Measurements from ENCODE around the gene PML. TPM values are rescaled to one million over a fixed set of nuclear protein-coding genes. Genes with fewer than 3 reads are reported as not detected.
"Not testable (repeated sequence)": the region's sequence is repeated elsewhere in the genome, so short reads cannot be mapped to it uniquely, and the experiment has no call there.

Gene PML
- total and polyA plus RNA-seq, 4 donors: 33.9 to 80.5 (median 60.8) TPM

DNA sequence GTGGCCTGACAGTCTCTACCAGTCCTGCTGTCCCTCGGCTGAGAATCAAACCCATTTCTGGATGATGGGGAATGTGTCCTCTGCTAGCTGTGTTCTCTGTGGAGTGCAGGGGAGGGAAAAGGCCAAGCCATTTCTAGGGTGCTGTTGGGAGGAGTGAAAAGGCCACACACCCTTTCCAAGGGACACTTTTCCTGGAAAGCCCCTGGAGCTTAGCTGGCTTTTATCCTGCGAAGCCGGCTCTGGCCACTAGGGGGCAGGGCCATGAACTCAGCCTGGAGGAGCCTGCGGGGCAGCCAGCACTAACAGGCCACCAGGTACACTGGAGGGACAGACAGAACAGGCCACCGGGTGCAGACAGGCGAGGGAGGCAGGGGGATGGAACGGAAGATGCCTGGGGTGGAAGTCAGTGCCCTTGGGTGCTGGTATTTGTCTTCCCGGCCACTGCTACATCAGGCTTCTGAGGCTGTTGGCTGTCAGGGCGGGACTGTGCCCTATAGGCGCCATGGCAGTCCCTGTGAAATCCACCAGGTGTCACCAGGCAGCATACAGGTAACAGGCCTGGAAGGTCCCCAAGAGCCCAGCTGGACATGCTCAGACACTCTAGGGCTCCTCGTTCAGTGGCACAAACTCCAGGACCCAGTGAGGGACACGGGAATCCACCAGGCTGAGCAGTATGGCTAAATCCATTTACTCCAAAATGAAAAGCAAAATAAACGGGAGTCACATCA, 71.3 kb downstream of the PML start:
- ATAC-seq (ENCODE audit: insufficient read depth, low FRiP score): peak; percentile 77
- H3K4me1 ChIP-seq (ENCODE audit: control insufficient read depth in 5 of 5, insufficient read depth in 5 of 5, low read length in 5 of 5); DNase-seq; H3K9me3 ChIP-seq (ENCODE audit: control insufficient read depth in 4 of 4, insufficient read depth in 3 of 4, low read length in 3 of 4); H3K9ac ChIP-seq (ENCODE audit: insufficient read depth in 1 of 2, low read length in 2 of 2); H3K4me3 ChIP-seq; H3K36me3 ChIP-seq (ENCODE audit: control insufficient read depth in 4 of 4, insufficient read depth in 4 of 4, low read length in 4 of 4); H3K27me3 ChIP-seq (ENCODE audit: control insufficient read depth in 3 of 3, insufficient read depth in 3 of 3, low read length in 2 of 3); H3K27ac ChIP-seq (ENCODE audit: low read depth in 1 of 2, low read length in 1 of 2): not testable (repeated sequence)
- TF ChIP-seq, protein P1, sequence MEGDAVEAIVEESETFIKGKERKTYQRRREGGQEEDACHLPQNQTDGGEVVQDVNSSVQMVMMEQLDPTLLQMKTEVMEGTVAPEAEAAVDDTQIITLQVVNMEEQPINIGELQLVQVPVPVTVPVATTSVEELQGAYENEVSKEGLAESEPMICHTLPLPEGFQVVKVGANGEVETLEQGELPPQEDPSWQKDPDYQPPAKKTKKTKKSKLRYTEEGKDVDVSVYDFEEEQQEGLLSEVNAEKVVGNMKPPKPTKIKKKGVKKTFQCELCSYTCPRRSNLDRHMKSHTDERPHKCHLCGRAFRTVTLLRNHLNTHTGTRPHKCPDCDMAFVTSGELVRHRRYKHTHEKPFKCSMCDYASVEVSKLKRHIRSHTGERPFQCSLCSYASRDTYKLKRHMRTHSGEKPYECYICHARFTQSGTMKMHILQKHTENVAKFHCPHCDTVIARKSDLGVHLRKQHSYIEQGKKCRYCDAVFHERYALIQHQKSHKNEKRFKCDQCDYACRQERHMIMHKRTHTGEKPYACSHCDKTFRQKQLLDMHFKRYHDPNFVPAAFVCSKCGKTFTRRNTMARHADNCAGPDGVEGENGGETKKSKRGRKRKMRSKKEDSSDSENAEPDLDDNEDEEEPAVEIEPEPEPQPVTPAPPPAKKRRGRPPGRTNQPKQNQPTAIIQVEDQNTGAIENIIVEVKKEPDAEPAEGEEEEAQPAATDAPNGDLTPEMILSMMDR (IDR thresholded peaks at IDR 0.05; ENCODE audit: control extremely low read depth, extremely low read depth): peak; percentile 12
- 28 to 43% methylated on average over 5 to 7 of the region's 13 CpGs for WGBS, 2 donors

DNA sequence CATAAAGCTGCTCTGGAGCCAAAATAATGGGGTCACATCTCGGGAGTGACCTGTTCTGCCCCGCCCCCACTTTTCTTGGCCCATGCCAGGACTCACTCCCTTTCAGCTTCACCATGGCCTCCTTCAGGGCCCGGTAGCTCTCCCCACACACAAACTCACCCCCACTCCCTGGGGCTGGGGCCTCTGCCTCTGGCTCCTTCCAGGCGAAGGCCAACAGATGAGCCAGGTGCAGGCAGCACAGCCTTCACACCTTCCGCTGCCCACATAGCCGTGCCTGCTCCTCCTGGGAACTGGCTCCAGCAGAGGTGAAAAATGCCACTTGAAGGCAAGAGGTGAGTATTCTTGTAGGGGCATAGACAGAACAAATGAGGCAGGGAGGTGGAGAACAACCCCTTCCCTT, 77.1 kb downstream of the PML start:
- not testable (repeated sequence) for H3K27ac ChIP-seq (ENCODE audit: low read depth in 1 of 2, low read length in 1 of 2); H3K9ac ChIP-seq (ENCODE audit: insufficient read depth in 1 of 2, low read length in 2 of 2); H3K4me1 ChIP-seq (ENCODE audit: control insufficient read depth in 5 of 5, insufficient read depth in 5 of 5, low read length in 5 of 5); H3K27me3 ChIP-seq (ENCODE audit: control insufficient read depth in 3 of 3, insufficient read depth in 3 of 3, low read length in 2 of 3); ATAC-seq (ENCODE audit: insufficient read depth, low FRiP score); H3K4me3 ChIP-seq; DNase-seq; H3K9me3 ChIP-seq (ENCODE audit: control insufficient read depth in 4 of 4, insufficient read depth in 3 of 4, low read length in 3 of 4); H3K36me3 ChIP-seq (ENCODE audit: control insufficient read depth in 4 of 4, insufficient read depth in 4 of 4, low read length in 4 of 4)
- WGBS, 2 donors: 85 to 91% methylated on average over 4 of the region's 6 CpGs

DNA sequence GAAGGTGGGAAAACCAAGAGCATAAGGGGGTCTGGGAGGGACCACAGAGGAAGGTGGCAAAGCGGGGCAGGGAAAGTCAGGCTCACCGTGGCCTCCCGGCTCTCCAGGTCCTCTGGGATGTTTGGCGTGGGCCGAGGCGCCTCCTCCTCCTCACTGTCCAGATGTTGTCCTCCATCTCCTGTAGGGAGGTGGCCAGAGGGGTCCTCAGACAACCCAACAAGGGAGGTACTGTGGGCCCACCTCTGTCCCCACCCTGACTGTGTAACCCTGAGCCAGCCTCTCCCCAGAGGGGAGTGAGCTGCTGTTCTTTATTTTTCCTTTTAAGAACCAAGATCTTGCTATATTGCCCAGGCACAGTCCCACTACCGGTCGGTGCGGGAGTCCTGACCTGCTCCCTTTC, 77.6 kb downstream of the PML start:
- WGBS, 2 donors: 95% methylated on average over 2 of the region's 9 CpGs; no CpG with 5 or more reads in 1 of the 2 donors
- not testable (repeated sequence) for H3K9ac ChIP-seq (ENCODE audit: insufficient read depth in 1 of 2, low read length in 2 of 2); ATAC-seq (ENCODE audit: insufficient read depth, low FRiP score); DNase-seq; H3K9me3 ChIP-seq (ENCODE audit: control insufficient read depth in 4 of 4, insufficient read depth in 3 of 4, low read length in 3 of 4); H3K36me3 ChIP-seq (ENCODE audit: control insufficient read depth in 4 of 4, insufficient read depth in 4 of 4, low read length in 4 of 4); H3K27me3 ChIP-seq (ENCODE audit: control insufficient read depth in 3 of 3, insufficient read depth in 3 of 3, low read length in 2 of 3); H3K4me3 ChIP-seq; H3K4me1 ChIP-seq (ENCODE audit: control insufficient read depth in 5 of 5, insufficient read depth in 5 of 5, low read length in 5 of 5); H3K27ac ChIP-seq (ENCODE audit: low read depth in 1 of 2, low read length in 1 of 2)

DNA sequence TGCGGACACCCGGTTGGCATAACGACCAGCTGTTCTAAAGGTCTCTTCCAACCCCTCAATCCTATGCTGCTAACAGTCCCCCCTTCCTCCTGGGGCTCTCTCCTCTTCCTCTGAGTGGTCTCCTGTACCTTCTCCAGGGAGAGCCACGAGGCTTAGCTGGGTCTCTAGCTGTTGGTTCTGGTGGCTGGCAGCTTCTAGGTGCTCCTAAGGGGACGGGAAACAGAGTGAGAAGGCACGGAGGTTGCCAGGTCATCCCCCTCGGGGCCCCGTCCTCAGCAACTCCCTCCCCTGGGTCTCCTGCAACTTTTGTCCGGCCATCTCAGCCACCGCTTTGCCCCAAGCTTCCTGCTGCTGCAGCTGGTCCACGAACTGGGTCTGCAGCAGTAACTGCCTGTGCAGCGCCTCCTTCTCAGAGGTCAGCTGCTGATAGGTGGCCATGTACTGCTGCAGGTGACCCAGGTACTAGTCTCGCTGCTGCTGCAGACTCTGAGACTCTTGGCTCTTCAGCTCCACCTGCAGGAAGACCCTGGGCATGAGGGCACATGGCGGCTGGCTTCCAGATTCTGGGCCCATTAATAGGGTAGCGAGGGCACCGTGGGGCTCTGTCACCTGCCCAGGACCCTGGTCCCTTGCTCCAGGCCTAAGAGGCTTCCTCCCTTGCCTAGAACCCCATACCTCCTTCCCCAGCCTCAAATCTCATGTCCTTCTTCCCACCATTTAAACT, 78.3 kb downstream of the PML start:
- not testable (repeated sequence) for H3K27me3 ChIP-seq (ENCODE audit: control insufficient read depth in 3 of 3, insufficient read depth in 3 of 3, low read length in 2 of 3); H3K9ac ChIP-seq (ENCODE audit: insufficient read depth in 1 of 2, low read length in 2 of 2); H3K9me3 ChIP-seq (ENCODE audit: control insufficient read depth in 4 of 4, insufficient read depth in 3 of 4, low read length in 3 of 4); ATAC-seq (ENCODE audit: insufficient read depth, low FRiP score); H3K27ac ChIP-seq (ENCODE audit: low read depth in 1 of 2, low read length in 1 of 2); H3K36me3 ChIP-seq (ENCODE audit: control insufficient read depth in 4 of 4, insufficient read depth in 4 of 4, low read length in 4 of 4); DNase-seq; H3K4me1 ChIP-seq (ENCODE audit: control insufficient read depth in 5 of 5, insufficient read depth in 5 of 5, low read length in 5 of 5); H3K4me3 ChIP-seq
- WGBS, 2 donors: 44 to 50% methylated on average over 8 to 9 of the region's 16 CpGs

DNA sequence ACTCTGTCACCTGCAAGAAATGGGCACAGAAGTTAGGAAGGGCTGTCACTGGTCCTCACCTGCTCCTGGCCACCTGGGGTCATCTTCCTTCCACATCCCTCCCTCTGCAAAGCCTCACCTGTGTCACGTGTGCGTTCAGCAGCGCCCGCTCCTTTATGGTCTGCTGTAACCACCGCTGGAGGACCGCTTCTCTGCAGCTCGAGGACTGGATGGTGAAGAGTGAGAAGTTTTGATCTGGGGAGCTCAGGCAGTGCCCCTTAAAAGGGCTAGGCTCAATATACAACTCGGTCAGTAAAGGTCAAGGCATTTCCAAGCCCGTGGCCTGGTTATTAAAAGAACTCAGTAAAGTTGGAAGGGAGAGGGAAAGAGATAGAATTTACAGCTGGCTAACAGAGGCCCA, 81.3 kb downstream of the PML start:
- DNase-seq; H3K4me3 ChIP-seq; H3K4me1 ChIP-seq (ENCODE audit: control insufficient read depth in 5 of 5, insufficient read depth in 5 of 5, low read length in 5 of 5); H3K27me3 ChIP-seq (ENCODE audit: control insufficient read depth in 3 of 3, insufficient read depth in 3 of 3, low read length in 2 of 3); H3K9me3 ChIP-seq (ENCODE audit: control insufficient read depth in 4 of 4, insufficient read depth in 3 of 4, low read length in 3 of 4); ATAC-seq (ENCODE audit: insufficient read depth, low FRiP score); H3K9ac ChIP-seq (ENCODE audit: insufficient read depth in 1 of 2, low read length in 2 of 2); H3K36me3 ChIP-seq (ENCODE audit: control insufficient read depth in 4 of 4, insufficient read depth in 4 of 4, low read length in 4 of 4); H3K27ac ChIP-seq (ENCODE audit: low read depth in 1 of 2, low read length in 1 of 2): not testable (repeated sequence)
- 76 to 88% methylated on average over 9 of the region's 9 CpGs for WGBS, 2 donors

DNA sequence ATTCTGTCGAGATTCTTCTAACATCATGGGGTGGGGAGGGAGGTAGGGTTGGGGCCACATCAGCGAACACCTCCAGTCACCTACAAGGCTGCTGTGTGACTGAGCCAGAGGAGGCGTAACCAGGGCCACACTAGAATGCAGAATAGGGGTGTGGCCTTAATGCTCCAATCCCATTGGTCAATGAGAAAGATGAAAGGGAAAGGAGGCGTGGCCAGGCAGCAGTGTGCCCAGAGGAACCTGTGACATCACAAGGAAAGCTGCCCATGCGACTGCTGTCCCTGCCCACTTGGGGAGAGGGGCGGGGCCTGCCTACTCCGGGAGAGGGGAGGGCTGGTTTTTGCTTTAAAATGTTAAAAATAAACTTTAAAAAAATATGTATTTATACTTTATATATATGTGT, 87.9 kb downstream of the PML start, which contains the start of gene GOLGA6A:
GOLGA6A (minus strand) TSS at position 101 of the 400 bp plus-strand sequence; CDS start at position 60, 41 bp downstream.
- WGBS, 2 donors: no CpG with 5 or more reads among the region's 7 CpGs
- not testable (repeated sequence) for H3K27me3 ChIP-seq (ENCODE audit: control insufficient read depth in 3 of 3, insufficient read depth in 3 of 3, low read length in 2 of 3); H3K36me3 ChIP-seq (ENCODE audit: control insufficient read depth in 4 of 4, insufficient read depth in 4 of 4, low read length in 4 of 4); DNase-seq; H3K9ac ChIP-seq (ENCODE audit: insufficient read depth in 1 of 2, low read length in 2 of 2); H3K9me3 ChIP-seq (ENCODE audit: control insufficient read depth in 4 of 4, insufficient read depth in 3 of 4, low read length in 3 of 4); ATAC-seq (ENCODE audit: insufficient read depth, low FRiP score); H3K4me1 ChIP-seq (ENCODE audit: control insufficient read depth in 5 of 5, insufficient read depth in 5 of 5, low read length in 5 of 5); H3K27ac ChIP-seq (ENCODE audit: low read depth in 1 of 2, low read length in 1 of 2); H3K4me3 ChIP-seq

DNA sequence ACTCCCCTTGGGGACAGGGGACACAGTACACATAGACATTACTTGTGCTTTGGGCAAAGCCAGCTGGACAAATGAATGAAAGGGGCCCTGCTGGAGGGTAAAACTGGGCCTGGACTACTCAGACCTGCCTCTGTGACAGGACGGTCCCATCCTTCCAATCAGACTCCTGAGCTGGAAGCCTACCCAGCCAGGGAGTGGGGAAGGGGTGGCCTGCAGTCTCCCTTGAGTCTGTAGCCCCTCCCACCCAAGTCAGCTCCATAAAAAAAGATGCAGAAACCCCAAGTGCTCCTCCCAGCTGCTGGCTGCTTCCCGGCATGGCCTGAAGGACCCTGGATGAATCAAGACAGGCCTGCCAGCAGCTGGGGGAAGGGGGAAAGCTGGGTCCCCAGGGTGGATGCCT, 100.1 kb downstream of the PML start:
- H3K9ac ChIP-seq (ENCODE audit: insufficient read depth in 1 of 2, low read length in 2 of 2); H3K27ac ChIP-seq (ENCODE audit: low read depth in 1 of 2, low read length in 1 of 2); H3K9me3 ChIP-seq (ENCODE audit: control insufficient read depth in 4 of 4, insufficient read depth in 3 of 4, low read length in 3 of 4); DNase-seq; H3K4me3 ChIP-seq; H3K27me3 ChIP-seq (ENCODE audit: control insufficient read depth in 3 of 3, insufficient read depth in 3 of 3, low read length in 2 of 3); H3K36me3 ChIP-seq (ENCODE audit: control insufficient read depth in 4 of 4, insufficient read depth in 4 of 4, low read length in 4 of 4); H3K4me1 ChIP-seq (ENCODE audit: control insufficient read depth in 5 of 5, insufficient read depth in 5 of 5, low read length in 5 of 5); ATAC-seq (ENCODE audit: insufficient read depth, low FRiP score): not testable (repeated sequence)
- no CpG with 5 or more reads among the region's 2 CpGs for WGBS, 2 donors

Data from lung (tissue), 12 donors.